H7 (cell line): Measurements from ENCODE around the gene LAMB4. TPM values are rescaled to one million over a fixed set of nuclear protein-coding genes. Genes with fewer than 3 reads are reported as not detected.

Experiments used
- DNase-seq: peaks from one replicate; pipeline ENCODE4 v3.0.0; 2012
- H3K27me3 ChIP-seq: 2 replicates; pipeline ENCODE4 v1.6.0; 2011; ENCODE audit warnings: mild to moderate bottlenecking, low read length; ENCODE audit not compliant: control insufficient read depth, insufficient read depth
- H3K36me3 ChIP-seq: replicated peaks from 2 replicates; pipeline ENCODE4 v1.5.1; 2011; ENCODE audit warnings: low read length; ENCODE audit not compliant: control insufficient read depth, insufficient read depth
- H3K4me3 ChIP-seq: 2 replicates; pipeline ENCODE4 v1.5.1; 2011; ENCODE audit warnings: low read depth, mild to moderate bottlenecking, control low read depth, low read length, moderate library complexity; ENCODE audit not compliant: insufficient read depth
- total RNA-seq: library from RNA; depleted of rRNA; stranded (reverse); fragments of >200 nt; shearing (Covaris generic); gene quantifications from 2 replicates; pipeline ENCODE4 v1.2.3, GENCODE V29; 2014

The LAMB4 gene
- total RNA-seq, 1 experiment from 2014 or later = not detected

- no peak for DNase-seq
- no peak overlapping the region for H3K4me3 ChIP-seq
- H3K36me3 ChIP-seq = no peaks in the 10 kb centered on the region
- no peaks in the 10 kb centered on the region for H3K27me3 ChIP-seq
These were observed 42.4 kb downstream of the LAMB4 start for GRCh38 chr7:108087778-108088177.

GRCh38 chr7:108086962-108087361, 43.2 kb downstream of the LAMB4 start:
- DNase-seq = no peak
- H3K4me3 ChIP-seq = no peak overlapping the region
- no peaks in the 10 kb centered on the region for H3K27me3 ChIP-seq
- no peaks in the 10 kb centered on the region for H3K36me3 ChIP-seq

- no peak for DNase-seq
- H3K4me3 ChIP-seq = no peak overlapping the region
- no peaks in the 10 kb centered on the region for H3K27me3 ChIP-seq
- no peaks in the 10 kb centered on the region for H3K36me3 ChIP-seq
These were observed 43.6 kb downstream of the LAMB4 start for GRCh38 chr7:108086546-108086945.

- Histone ChIP-seq H3K4me3 (no peak overlapping the region), H3K36me3 (no peaks in the 10 kb centered on the region), H3K27me3 (no peaks in the 10 kb centered on the region)
- DNase-seq = no peak
These were observed 46.2 kb downstream of the LAMB4 start for GRCh38 chr7:108083980-108084379.

- Histone ChIP-seq H3K36me3 (no peaks in the 10 kb centered on the region), H3K27me3 (no peaks in the 10 kb centered on the region), H3K4me3 (no peak overlapping the region)
- DNase-seq = no peak
These were observed 50.2 kb downstream of the LAMB4 start for GRCh38 chr7:108079648-108080591.

GRCh38 chr7:108079276-108079647, 50.9 kb downstream of the LAMB4 start:
- no peaks in the 10 kb centered on the region for H3K27me3 ChIP-seq
- H3K36me3 ChIP-seq = no peaks in the 10 kb centered on the region
- no peak for DNase-seq
- no peak overlapping the region for H3K4me3 ChIP-seq

GRCh38 chr7:108078691-108079090, 51.5 kb downstream of the LAMB4 start:
- no peaks in the 10 kb centered on the region for H3K36me3 ChIP-seq
- H3K27me3 ChIP-seq = no peaks in the 10 kb centered on the region
- no peak for DNase-seq
- no peak overlapping the region for H3K4me3 ChIP-seq

GRCh38 chr7:108078211-108078673, 51.9 kb downstream of the LAMB4 start:
- H3K4me3 ChIP-seq = no peak overlapping the region
- DNase-seq = no peak
- H3K36me3 ChIP-seq = no peaks in the 10 kb centered on the region
- no peaks in the 10 kb centered on the region for H3K27me3 ChIP-seq

- DNase-seq = no peak
- Histone ChIP-seq H3K27me3 (no peaks in the 10 kb centered on the region), H3K36me3 (no peaks in the 10 kb centered on the region), H3K4me3 (no peak overlapping the region)
These were observed 52.5 kb downstream of the LAMB4 start for GRCh38 chr7:108077709-108078108.

- no peak for DNase-seq
- Histone ChIP-seq H3K4me3 (no peak overlapping the region), H3K36me3 (no peaks in the 10 kb centered on the region), H3K27me3 (no peaks in the 10 kb centered on the region)
These were observed 54.0 kb downstream of the LAMB4 start for GRCh38 chr7:108076156-108076555.

GRCh38 chr7:108073305-108074070, 56.7 kb downstream of the LAMB4 start:
- no peak overlapping the region for H3K4me3 ChIP-seq
- H3K27me3 ChIP-seq = no peaks in the 10 kb centered on the region
- H3K36me3 ChIP-seq = no peaks in the 10 kb centered on the region
- DNase-seq = no peak

- Histone ChIP-seq H3K36me3 (no peaks in the 10 kb centered on the region), H3K4me3 (no peak overlapping the region), H3K27me3 (no peaks in the 10 kb centered on the region)
- DNase-seq = no peak
These were observed 57.4 kb downstream of the LAMB4 start for GRCh38 chr7:108072739-108073138.

GRCh38 chr7:108072116-108072515, 58.0 kb downstream of the LAMB4 start:
- Histone ChIP-seq H3K4me3 (no peak overlapping the region), H3K27me3 (no peaks in the 10 kb centered on the region), H3K36me3 (no peaks in the 10 kb centered on the region)
- DNase-seq = no peak

GRCh38 chr7:108071551-108071950, 58.6 kb downstream of the LAMB4 start:
- no peaks in the 10 kb centered on the region for H3K36me3 ChIP-seq
- no peak for DNase-seq

GRCh38 chr7:108069646-108070045, 60.5 kb downstream of the LAMB4 start:
- no peak overlapping the region for H3K4me3 ChIP-seq
- H3K36me3 ChIP-seq = no peaks in the 10 kb centered on the region
- no peaks in the 10 kb centered on the region for H3K27me3 ChIP-seq
- no peak for DNase-seq

More at GRCh38 chr7:108071551-108071950, 58.6 kb downstream of the LAMB4 start:
- Histone ChIP-seq H3K4me3 (no peak overlapping the region), H3K27me3 (no peaks in the 10 kb centered on the region)
